ENCODE measurements around the gene GNG12.

- no peak for TF ChIP-seq POLR2AphosphoS5 (IDR thresholded peaks at IDR 0.05)
- no peak for TF ChIP-seq POLR2A (IDR thresholded peaks at IDR 0.05)
- no peak for TF ChIP-seq CTCF (IDR thresholded peaks at IDR 0.05)
These were observed 115.4 kb downstream of the GNG12 start for GRCh38 chr1:67717876-67718275.

Measured in prostate gland (tissue), 2 donors.